OCI-LY1 (cell line): Measurements from ENCODE around the gene C3.
"Not testable (repeated sequence)": the region's sequence is repeated elsewhere in the genome, so short reads cannot be mapped to it uniquely, and the experiment has no call there.

Experiments
- H2AFZ ChIP-seq: fragments of 200-600 bp; sonication (generic), shearing (Covaris generic); 2 replicates; pipeline ENCODE4 v1.6.0; 2014; ENCODE audit warnings: antibody characterized with exemption, mild to moderate bottlenecking, low read length
- H3F3A ChIP-seq: fragments of 200-600 bp; sonication (generic), shearing (Covaris generic); 2 replicates; pipeline ENCODE4 v1.6.0; 2014; ENCODE audit warnings: mild to moderate bottlenecking, antibody characterized with exemption, low read length, moderate library complexity; ENCODE audit not compliant: insufficient read depth
- H3K27ac ChIP-seq: fragments of 200-600 bp; sonication (generic); 2 replicates; pipeline ENCODE4 v1.5.1; 2014; ENCODE audit warnings: low read length, mixed run types, mild to moderate bottlenecking, low read depth; ENCODE audit not compliant: poor library complexity, severe bottlenecking
- H3K27me3 ChIP-seq: fragments of 200-600 bp; sonication (generic); 2 replicates; pipeline ENCODE4 v1.6.0; 2014; ENCODE audit warnings: antibody characterized with exemption, mild to moderate bottlenecking, low read length, moderate library complexity; ENCODE audit not compliant: insufficient read depth
- H3K36me3 ChIP-seq: fragments of 200-600 bp; sonication (generic); 2 replicates; pipeline ENCODE4 v1.6.1; 2014; ENCODE audit warnings: mild to moderate bottlenecking, antibody characterized with exemption, low read length, moderate library complexity, mixed read lengths; ENCODE audit not compliant: insufficient read depth
- H3K4me1 ChIP-seq: fragments of 200-600 bp; sonication (generic); 2 replicates; pipeline ENCODE4 v1.5.1; 2014; ENCODE audit warnings: mild to moderate bottlenecking, low read length, moderate library complexity; ENCODE audit not compliant: insufficient read depth, severe bottlenecking
- H3K4me2 ChIP-seq: fragments of 200-600 bp; sonication (generic), shearing (Covaris generic); 2 replicates; pipeline ENCODE4 v1.6.1; 2014; ENCODE audit warnings: low read length
- H3K4me3 ChIP-seq: fragments of 200-600 bp; sonication (generic); 2 replicates; pipeline ENCODE4 v1.5.1; 2014; ENCODE audit warnings: low read length, low read depth, mild to moderate bottlenecking, mixed read lengths; ENCODE audit not compliant: poor library complexity, severe bottlenecking
- H3K79me2 ChIP-seq: fragments of 200-600 bp; shearing (Covaris generic); 2 replicates; pipeline ENCODE4 v1.6.1; 2016; ENCODE audit warnings: mixed run types, low read length, mixed read lengths; ENCODE audit not compliant: insufficient read depth
- H3K9ac ChIP-seq: fragments of 200-600 bp; sonication (generic), shearing (Covaris generic); 2 replicates; pipeline ENCODE4 v1.6.1; 2014; ENCODE audit warnings: mild to moderate bottlenecking, low read length, mixed read lengths
- H3K9me2 ChIP-seq: fragments of 200-600 bp; sonication (generic), shearing (Covaris generic); 2 replicates; pipeline ENCODE4 v1.6.1; 2014; ENCODE audit warnings: low read depth, mild to moderate bottlenecking, low read length, mixed read lengths
- H3K9me3 ChIP-seq: fragments of 200-600 bp; shearing (Covaris generic); 2 replicates; pipeline ENCODE4 v1.6.1; 2014; ENCODE audit warnings: low read length, mixed read lengths
- H4K20me1 ChIP-seq: fragments of 200-600 bp; sonication (generic), shearing (Covaris generic); 2 replicates; pipeline ENCODE4 v1.6.0; 2016; ENCODE audit warnings: mild to moderate bottlenecking, low read length; ENCODE audit not compliant: insufficient read depth
- EZH2 ChIP-seq: fragments of 200-600 bp; sonication (generic), shearing (Covaris generic); IDR thresholded peaks from 2 replicates; pipeline ENCODE4 v1.8.0; 2017; ENCODE audit warnings: borderline replicate concordance, mixed run types, mild to moderate bottlenecking, antibody characterized with exemption, low read length, moderate library complexity, mixed read lengths
- TF ChIP-seq, protein P1 (sequence below): fragments of 200-600 bp; sonication (generic), shearing (Covaris generic); IDR thresholded peaks from 2 replicates; pipeline ENCODE4 v1.5.1; 2017; ENCODE audit warnings: mild to moderate bottlenecking, antibody characterized with exemption, low read length, moderate library complexity, mixed read lengths

C3 gene

DNA sequence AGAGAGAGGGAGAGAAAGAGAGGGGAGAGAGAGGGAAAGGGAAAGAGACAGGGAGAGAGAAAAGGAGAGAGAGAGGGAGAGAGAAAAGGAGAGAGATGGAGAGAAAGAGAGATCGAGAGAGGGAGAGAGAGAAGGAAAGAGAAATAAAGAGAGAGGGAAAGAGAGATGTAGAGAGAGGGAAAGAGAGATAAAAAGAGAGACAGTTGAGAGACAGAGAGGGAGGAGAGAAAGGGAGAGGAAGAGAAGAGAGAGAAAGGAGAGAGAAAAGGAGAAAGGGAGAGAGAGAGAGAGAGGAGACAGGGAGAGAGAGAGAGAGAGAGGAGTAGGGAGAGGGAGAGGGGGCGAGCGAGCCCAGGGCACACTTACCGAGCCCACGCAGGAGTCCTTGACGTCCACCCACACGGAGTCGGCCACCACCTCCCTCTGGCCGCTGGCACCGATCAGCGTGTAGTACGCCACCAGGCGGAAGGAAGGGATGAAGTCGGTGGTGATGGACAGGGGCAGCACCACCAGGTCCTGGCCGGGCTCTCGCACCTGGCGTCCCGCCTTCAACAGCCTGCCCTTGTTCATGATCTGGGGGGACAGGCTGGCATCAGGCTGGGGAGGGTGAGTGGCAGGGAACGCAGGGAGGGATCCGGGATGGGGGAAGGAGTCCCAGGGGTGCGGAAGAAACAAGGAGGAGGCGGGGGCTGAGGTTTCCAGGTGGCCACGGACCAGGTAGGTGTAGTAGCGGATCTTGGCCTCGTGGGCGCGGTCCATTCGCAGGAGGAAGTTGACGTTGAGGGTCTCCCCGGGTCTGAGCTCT is 10.0 kb downstream of the C3 start:
- no peak overlapping the region for H3K4me3 ChIP-seq
- no peaks in the 10 kb centered on the region for H3K79me2 ChIP-seq
- H3K27me3 ChIP-seq = no peaks in the 10 kb centered on the region; the same call in 1 of the 2 replicates
- H3F3A ChIP-seq = no peaks in the 10 kb centered on the region
- H3K9me2 ChIP-seq = no peaks in the 10 kb centered on the region
- no peaks in the 10 kb centered on the region for H3K36me3 ChIP-seq
- no peak overlapping the region for H3K9ac ChIP-seq
- no peak overlapping the region for H3K27ac ChIP-seq
- H3K9me3 ChIP-seq = no peaks in the 10 kb centered on the region
- H3K4me1 ChIP-seq = no peaks in the 10 kb centered on the region
- TF ChIP-seq EZH2 = no peak
- TF ChIP-seq, protein P1, sequence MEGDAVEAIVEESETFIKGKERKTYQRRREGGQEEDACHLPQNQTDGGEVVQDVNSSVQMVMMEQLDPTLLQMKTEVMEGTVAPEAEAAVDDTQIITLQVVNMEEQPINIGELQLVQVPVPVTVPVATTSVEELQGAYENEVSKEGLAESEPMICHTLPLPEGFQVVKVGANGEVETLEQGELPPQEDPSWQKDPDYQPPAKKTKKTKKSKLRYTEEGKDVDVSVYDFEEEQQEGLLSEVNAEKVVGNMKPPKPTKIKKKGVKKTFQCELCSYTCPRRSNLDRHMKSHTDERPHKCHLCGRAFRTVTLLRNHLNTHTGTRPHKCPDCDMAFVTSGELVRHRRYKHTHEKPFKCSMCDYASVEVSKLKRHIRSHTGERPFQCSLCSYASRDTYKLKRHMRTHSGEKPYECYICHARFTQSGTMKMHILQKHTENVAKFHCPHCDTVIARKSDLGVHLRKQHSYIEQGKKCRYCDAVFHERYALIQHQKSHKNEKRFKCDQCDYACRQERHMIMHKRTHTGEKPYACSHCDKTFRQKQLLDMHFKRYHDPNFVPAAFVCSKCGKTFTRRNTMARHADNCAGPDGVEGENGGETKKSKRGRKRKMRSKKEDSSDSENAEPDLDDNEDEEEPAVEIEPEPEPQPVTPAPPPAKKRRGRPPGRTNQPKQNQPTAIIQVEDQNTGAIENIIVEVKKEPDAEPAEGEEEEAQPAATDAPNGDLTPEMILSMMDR = peak; percentile 12; the same call in 1 of the 2 replicates
- no peaks in the 10 kb centered on the region for H4K20me1 ChIP-seq
- H2AFZ ChIP-seq = no peak overlapping the region
- H3K4me2 ChIP-seq = no peak overlapping the region

- H3K79me2 ChIP-seq = no peaks in the 10 kb centered on the region
- no peaks in the 10 kb centered on the region for H3K9me2 ChIP-seq
- H3F3A ChIP-seq = no peaks in the 10 kb centered on the region
- no peak overlapping the region for H3K9ac ChIP-seq
- no peaks in the 10 kb centered on the region for H3K9me3 ChIP-seq
- H3K36me3 ChIP-seq = no peaks in the 10 kb centered on the region
- no peaks in the 10 kb centered on the region for H4K20me1 ChIP-seq
- no peak for TF ChIP-seq EZH2
- TF ChIP-seq, protein P1 = no peak
- no peak overlapping the region for H3K4me2 ChIP-seq
- no peak overlapping the region for H3K4me3 ChIP-seq
- H2AFZ ChIP-seq = no peak overlapping the region
- no peaks in the 10 kb centered on the region; the same call in 1 of the 2 replicates for H3K27me3 ChIP-seq
- H3K27ac ChIP-seq = no peak overlapping the region
- H3K4me1 ChIP-seq = no peaks in the 10 kb centered on the region
These were observed 10.9 kb downstream of the C3 start for GRCh38 chr19:6709549-6709948.

DNA sequence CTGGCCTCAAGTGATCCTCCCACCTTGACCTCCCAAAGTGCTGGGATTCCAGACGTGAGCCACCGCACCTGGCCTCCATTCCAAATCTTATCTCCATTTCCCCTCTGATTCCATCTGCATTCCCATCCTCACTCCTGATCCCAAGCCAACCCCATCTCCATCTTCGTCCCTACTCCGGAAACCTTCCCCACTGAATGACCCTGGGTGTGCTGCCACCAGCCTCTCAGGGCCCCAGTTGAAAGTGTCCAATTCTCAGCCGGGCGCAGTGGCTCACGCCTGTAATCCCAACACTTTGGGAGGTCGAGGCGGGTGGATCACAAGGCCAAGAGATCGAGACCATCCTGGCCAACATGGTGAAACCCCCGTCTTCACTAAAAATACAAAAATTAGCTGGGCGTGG is 11.5 kb downstream of the C3 start:
- H3K27me3 ChIP-seq = not testable (repeated sequence)

GRCh38 chr19:6708346-6708745 is 12.1 kb downstream of the C3 start:
- TF ChIP-seq, protein P1 = no peak
- TF ChIP-seq EZH2 = no peak
- Histone ChIP-seq H3K9me3 (no peaks in the 10 kb centered on the region), H3K79me2 (no peaks in the 10 kb centered on the region), H3K36me3 (no peaks in the 10 kb centered on the region), H3F3A (no peaks in the 10 kb centered on the region), H3K4me3 (no peak overlapping the region), H2AFZ (no peak overlapping the region), H4K20me1 (no peaks in the 10 kb centered on the region), H3K27ac (no peak overlapping the region), H3K27me3 (no peaks in the 10 kb centered on the region; the same call in 1 of the 2 replicates), H3K4me2 (no peak overlapping the region), H3K9ac (no peak overlapping the region), H3K9me2 (no peaks in the 10 kb centered on the region), H3K4me1 (no peaks in the 10 kb centered on the region)

More for the DNA sequence above, 11.5 kb downstream of the C3 start:
- not testable (repeated sequence) for H3K4me2 ChIP-seq, H3K4me3 ChIP-seq, H4K20me1 ChIP-seq, H3F3A ChIP-seq, H2AFZ ChIP-seq, H3K9me3 ChIP-seq, H3K36me3 ChIP-seq, H3K79me2 ChIP-seq, H3K9me2 ChIP-seq, H3K27ac ChIP-seq, H3K4me1 ChIP-seq, H3K9ac ChIP-seq
